Measurements from ENCODE around the gene BTBD17. TPM values are rescaled to one million over a fixed set of nuclear protein-coding genes. Genes with fewer than 3 reads are reported as not detected.

BTBD17 gene
- total and polyA plus RNA-seq, 2 experiments from 2014 or later, result 1.9 to 5.0 TPM

- TF ChIP-seq REST (IDR thresholded peaks at IDR 0.05; ENCODE audit: unreplicated experiment) (no peak), ETS1 (IDR thresholded peaks at IDR 0.05) (no peak), CTCF (conservative IDR thresholded peaks at IDR 0.05; ENCODE audit: low read depth in 2 of 2) (no peak), EZH2 (IDR thresholded peaks at IDR 0.05; ENCODE audit: low read depth, unreplicated experiment) (no peak), EZH2phosphoT487 (IDR thresholded peaks at IDR 0.05; ENCODE audit: unreplicated experiment) (no peak), ZNF114 (CRISPR knock-in tag; IDR thresholded peaks at IDR 0.05) (no peak)
Measured at GRCh38 chr17:74374858-74375257, 13.2 kb upstream of the BTBD17 start (continued).

GRCh38 chr17:74373838-74374606 lies 12.4 kb upstream of the BTBD17 start:
- Mint-ChIP-seq H3K27me3 (ENCODE audit: insufficient read depth, low read depth, poor library complexity) (peaks cover 10% of the 10 kb centered on the region), H3K4me1 (peaks cover 6% of the 10 kb centered on the region), H3K4me3 (no peak overlapping the region), H3K36me3 (ENCODE audit: low read depth) (no peaks in the 10 kb centered on the region), H3K27ac (no peak overlapping the region), H3K9me3 (no peaks in the 10 kb centered on the region)
- no peaks in the 10 kb centered on the region for H3K36me3 ChIP-seq (ENCODE audit: insufficient read depth)
- H3K4me1 ChIP-seq (ENCODE audit: insufficient read depth), result no peaks in the 10 kb centered on the region
- H3F3A ChIP-seq (replicated peaks; ENCODE audit: low read depth), result no peaks in the 10 kb centered on the region
- H2AFZ ChIP-seq, result no peak overlapping the region
- no peak overlapping the region for H3K4me2 ChIP-seq
- H3K9me2 ChIP-seq (ENCODE audit: insufficient read depth), result no peaks in the 10 kb centered on the region
- no peak overlapping the region for H3K27ac ChIP-seq (ENCODE audit: low read depth)
- no peaks in the 10 kb centered on the region for H3K79me2 ChIP-seq (replicated peaks; ENCODE audit: insufficient read depth)
- DNase-seq (ENCODE audit: low spot score), result no peak
- ATAC-seq, result no peak
- no peak for TF ChIP-seq EZH2phosphoT487 (IDR thresholded peaks at IDR 0.05; ENCODE audit: unreplicated experiment)
- no peak overlapping the region for H3K4me3 ChIP-seq
- no peaks in the 10 kb centered on the region for H4K20me1 ChIP-seq (replicated peaks; ENCODE audit: insufficient read depth)
- no peaks in the 10 kb centered on the region for H3K27me3 ChIP-seq (ENCODE audit: insufficient read depth)

Data from GM23338 (cell line).